Trophoblast cell (in vitro differentiated cells and primary cell): ENCODE measurements around the gene VPS41.

Experiments
- DNase-seq, 2 donors: peaks; one replicate each; pipeline ENCODE4 v3.0.0-alpha.2; 2016
- H2AFZ ChIP-seq: 2 replicates; pipeline ENCODE4 v1.6.1; 2013; ENCODE audit warnings: low read length, moderate library complexity, mild to moderate bottlenecking; ENCODE audit not compliant: insufficient read depth, poor library complexity
- H2AK5ac ChIP-seq: 2 replicates; pipeline ENCODE4 v1.6.1; 2013; ENCODE audit warnings: mild to moderate bottlenecking, low read length
- H2BK120ac ChIP-seq: 2 replicates; pipeline ENCODE4 v1.6.1; 2013; ENCODE audit warnings: low read length, mild to moderate bottlenecking, moderate library complexity; ENCODE audit not compliant: insufficient read depth, poor library complexity
- H2BK12ac ChIP-seq: 2 replicates; pipeline ENCODE4 v1.6.1; 2013; ENCODE audit warnings: mild to moderate bottlenecking, low read length, moderate library complexity
- H2BK5ac ChIP-seq: 2 replicates; pipeline ENCODE4 v1.6.1; 2013; ENCODE audit warnings: low read length, low read depth, moderate library complexity, mild to moderate bottlenecking; ENCODE audit not compliant: poor library complexity
- H3K14ac ChIP-seq: 2 replicates; pipeline ENCODE4 v1.6.1; 2013; ENCODE audit warnings: mild to moderate bottlenecking, low read length
- H3K18ac ChIP-seq: 2 replicates; pipeline ENCODE4 v1.6.1; 2013; ENCODE audit warnings: mild to moderate bottlenecking, low read length
- H3K23ac ChIP-seq: 2 replicates; pipeline ENCODE4 v1.6.1; 2013; ENCODE audit warnings: low read length
- H3K27ac ChIP-seq: 2 replicates; pipeline ENCODE4 v1.5.1; 2013; ENCODE audit warnings: low read depth, mild to moderate bottlenecking, inconsistent platforms, low read length, moderate library complexity
- H3K27me3 ChIP-seq: 2 replicates; pipeline ENCODE4 v1.6.1; 2013; ENCODE audit warnings: inconsistent platforms, mild to moderate bottlenecking, low read length, moderate library complexity; ENCODE audit not compliant: insufficient read depth
- H3K36me3 ChIP-seq, 2 experiments: 1 replicate in 1 of 2; 2 replicates in 1 of 2; pipeline ENCODE4 v1.6.1; 2013; ENCODE audit warnings: low read length in 2 of 2, mild to moderate bottlenecking in 2 of 2, moderate library complexity in 1 of 2; ENCODE audit not compliant: insufficient read depth in 2 of 2, control insufficient read depth in 1 of 2
- H3K4ac ChIP-seq: 2 replicates; pipeline ENCODE4 v1.6.1; 2013; ENCODE audit warnings: low read depth, mild to moderate bottlenecking, low read length, moderate library complexity
- H3K4me1 ChIP-seq, 2 experiments: 1 replicate in 1 of 2; 2 replicates in 1 of 2; pipeline ENCODE4 v1.6.1; 2013; ENCODE audit warnings: low read length in 2 of 2, mild to moderate bottlenecking in 2 of 2, moderate library complexity in 1 of 2; ENCODE audit not compliant: insufficient read depth in 2 of 2, control insufficient read depth in 1 of 2
- H3K4me2 ChIP-seq: 2 replicates; pipeline ENCODE4 v1.6.1; 2013; ENCODE audit warnings: inconsistent platforms, mild to moderate bottlenecking, low read length, moderate library complexity
- H3K4me3 ChIP-seq: 2 replicates; pipeline ENCODE4 v1.5.1; 2013; ENCODE audit warnings: mild to moderate bottlenecking, low read depth, low read length, inconsistent platforms
- H3K79me1 ChIP-seq: one replicate; pipeline ENCODE4 v1.6.1; 2013; ENCODE audit warnings: low read length
- H3K79me2 ChIP-seq: 2 replicates; pipeline ENCODE4 v1.6.1; 2013; ENCODE audit warnings: low read length, mild to moderate bottlenecking; ENCODE audit not compliant: control insufficient read depth, insufficient read depth, poor library complexity
- H3K9ac ChIP-seq: 2 replicates; pipeline ENCODE4 v1.6.1; 2013; ENCODE audit warnings: mild to moderate bottlenecking, low read length
- H3K9me3 ChIP-seq: 2 replicates; pipeline ENCODE4 v1.6.1; 2013; ENCODE audit warnings: low read depth, mild to moderate bottlenecking, control low read depth, inconsistent platforms, low read length; ENCODE audit not compliant: insufficient read depth
- H4K12ac ChIP-seq: 2 replicates; pipeline ENCODE4 v1.6.1; 2013; ENCODE audit warnings: low read depth, mild to moderate bottlenecking, low read length, moderate library complexity
- H4K8ac ChIP-seq: 2 replicates; pipeline ENCODE4 v1.6.1; 2013; ENCODE audit warnings: low read depth, mild to moderate bottlenecking, low read length, moderate library complexity
- H4K91ac ChIP-seq: one replicate; pipeline ENCODE4 v1.6.1; 2013; ENCODE audit warnings: low read depth, mild to moderate bottlenecking, low read length, moderate library complexity
- WGBS: extraction: QIAGEN DNeasy Blood & Tissue Kit; methylation state at CpG from one replicate; pipeline ENCODE4 v1.1.7; 2013; ENCODE audit warnings: missing lambda C conversion rate; ENCODE audit not compliant: insufficient read length, insufficient coverage; ENCODE audit errors: extremely low coverage; 5-methylcytosine and 5-hydroxymethylcytosine counted together

VPS41 gene

DNA sequence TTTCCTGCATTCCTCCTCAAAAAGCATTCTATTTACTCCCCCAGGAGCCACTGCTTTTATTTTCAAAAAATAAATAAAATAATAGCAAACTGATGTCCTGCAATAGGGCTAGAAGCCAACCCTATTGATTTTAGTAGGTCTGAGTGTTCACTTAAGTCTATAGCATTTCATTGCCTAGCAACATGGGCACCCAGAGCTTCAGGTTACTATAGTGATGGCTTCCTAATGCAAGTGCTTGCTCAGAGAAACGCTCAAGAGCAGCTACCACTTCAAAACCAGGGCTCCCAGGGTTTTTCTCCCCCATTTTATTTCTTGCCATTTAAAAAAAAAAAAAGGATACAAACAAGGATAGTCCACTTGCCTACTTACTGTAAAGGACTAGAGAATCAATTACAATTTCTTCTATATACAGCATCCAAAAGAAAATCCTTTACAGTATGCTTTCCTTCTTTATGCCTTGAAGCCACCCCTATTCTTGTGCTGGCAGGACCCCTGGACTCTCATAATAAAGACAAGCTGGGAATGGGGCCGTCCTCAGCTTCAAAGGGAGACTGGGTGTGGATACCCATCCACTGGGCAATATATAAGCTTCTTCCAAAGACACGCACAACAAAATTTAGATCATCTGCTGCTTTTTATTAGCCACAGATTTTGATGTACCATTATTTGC, 133.3 kb downstream of the VPS41 start:
- H3K4me1 ChIP-seq, result no peaks in the 10 kb centered on the region
- no peaks in the 10 kb centered on the region for H3K27me3 ChIP-seq
- H3K18ac ChIP-seq, result no peak overlapping the region
- no peak overlapping the region for H2BK120ac ChIP-seq
- no peak overlapping the region for H3K4me3 ChIP-seq
- no peak overlapping the region for H2AFZ ChIP-seq
- no peak overlapping the region for H2BK12ac ChIP-seq
- no peak overlapping the region for H3K4ac ChIP-seq
- no peaks in the 10 kb centered on the region for H3K79me1 ChIP-seq
- H3K27ac ChIP-seq, result no peak overlapping the region
- H3K36me3 ChIP-seq, result peaks cover 0 to 3% of the 10 kb centered on the region in 2 experiments
- H3K79me2 ChIP-seq, result no peaks in the 10 kb centered on the region
- no peak overlapping the region for H3K4me2 ChIP-seq
- no peak overlapping the region for H2AK5ac ChIP-seq
- no peak overlapping the region for H3K9ac ChIP-seq
- H3K23ac ChIP-seq, result no peak overlapping the region
- no peak overlapping the region for H4K12ac ChIP-seq
- no peak overlapping the region for H2BK5ac ChIP-seq
- no peak overlapping the region for H3K14ac ChIP-seq
- no CpG with 5 or more reads among the region's 3 CpGs for WGBS
- H3K9me3 ChIP-seq, result no peaks in the 10 kb centered on the region
- no peak overlapping the region for H4K8ac ChIP-seq
- DNase-seq, result no peak
- H4K91ac ChIP-seq, result no peak overlapping the region

DNA sequence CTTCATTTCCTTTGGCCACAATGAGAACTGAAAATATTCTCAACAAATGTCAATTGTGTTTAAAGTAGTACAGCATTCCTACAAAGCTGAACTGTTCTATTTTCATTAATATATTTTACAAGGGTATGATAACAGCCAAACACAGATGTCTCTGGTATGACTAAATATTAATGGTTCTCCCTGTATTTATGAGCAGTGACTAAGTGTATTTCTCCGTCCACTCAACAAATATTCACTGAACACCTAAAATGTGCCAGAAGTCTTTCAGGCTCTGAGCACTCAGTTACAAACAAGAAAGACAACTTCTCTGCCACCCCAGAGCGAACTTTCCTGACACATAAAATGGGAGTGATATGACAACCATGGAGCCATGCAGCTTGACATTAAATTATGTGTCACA, 135.6 kb downstream of the VPS41 start:
- no peak overlapping the region for H3K4me3 ChIP-seq
- H3K23ac ChIP-seq, result no peak overlapping the region
- H3K27ac ChIP-seq, result no peak overlapping the region
- no CpG with 5 or more reads among the region's 2 CpGs for WGBS
- no peak overlapping the region for H3K4me2 ChIP-seq
- H4K8ac ChIP-seq, result no peak overlapping the region
- H2AK5ac ChIP-seq, result no peak overlapping the region
- H3K79me2 ChIP-seq, result no peaks in the 10 kb centered on the region
- no peak overlapping the region for H3K14ac ChIP-seq
- no peak overlapping the region for H3K9ac ChIP-seq
- no peaks in the 10 kb centered on the region for H3K9me3 ChIP-seq
- H3K4me1 ChIP-seq, result no peaks in the 10 kb centered on the region
- H2AFZ ChIP-seq, result no peak overlapping the region
- H3K36me3 ChIP-seq, result peaks cover 0 to 3% of the 10 kb centered on the region in 2 experiments
- H3K79me1 ChIP-seq, result no peaks in the 10 kb centered on the region
- no peak overlapping the region for H3K18ac ChIP-seq
- H3K4ac ChIP-seq, result no peak overlapping the region
- no peak for DNase-seq
- no peak overlapping the region for H4K12ac ChIP-seq
- no peak overlapping the region for H2BK5ac ChIP-seq
- no peaks in the 10 kb centered on the region for H3K27me3 ChIP-seq
- H2BK120ac ChIP-seq, result no peak overlapping the region
- no peak overlapping the region for H4K91ac ChIP-seq
- no peak overlapping the region for H2BK12ac ChIP-seq

DNA sequence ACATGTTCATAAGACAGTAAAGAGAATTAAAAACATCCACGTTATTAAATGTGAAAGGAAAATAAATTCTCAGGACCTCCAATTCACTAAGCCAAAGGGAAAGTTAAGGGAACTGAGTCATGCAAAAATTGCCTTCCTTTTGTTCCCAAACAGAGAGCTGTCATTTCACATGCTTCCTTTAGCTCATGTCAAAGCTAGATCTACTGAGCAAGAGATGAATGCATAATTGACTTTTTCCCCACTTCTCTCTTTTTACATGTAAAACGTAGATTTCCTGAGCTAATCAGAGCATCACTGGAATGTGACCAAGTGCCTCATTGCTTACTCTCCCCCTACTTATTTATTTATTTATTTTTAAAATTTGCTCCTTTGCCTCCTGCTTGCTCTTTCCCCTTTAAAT, 148.8 kb downstream of the VPS41 start:
- no peak overlapping the region for H4K12ac ChIP-seq
- no peak overlapping the region for H3K4ac ChIP-seq
- no peak overlapping the region for H3K27ac ChIP-seq
- H2AFZ ChIP-seq, result no peak overlapping the region
- no CpG with 5 or more reads among the region's 2 CpGs for WGBS
- no peaks in the 10 kb centered on the region for H3K79me2 ChIP-seq
- H3K4me3 ChIP-seq, result no peak overlapping the region
- H2BK5ac ChIP-seq, result no peak overlapping the region
- no peaks in the 10 kb centered on the region for H3K27me3 ChIP-seq
- no peak overlapping the region for H2AK5ac ChIP-seq
- H3K9me3 ChIP-seq, result no peaks in the 10 kb centered on the region
- H3K9ac ChIP-seq, result no peak overlapping the region
- no peak overlapping the region for H4K8ac ChIP-seq
- peaks cover 1 to 4% of the 10 kb centered on the region in 2 experiments for H3K36me3 ChIP-seq
- H2BK120ac ChIP-seq, result no peak overlapping the region
- no peaks in the 10 kb centered on the region for H3K4me1 ChIP-seq
- H3K4me2 ChIP-seq, result no peak overlapping the region
- H3K79me1 ChIP-seq, result no peaks in the 10 kb centered on the region
- H2BK12ac ChIP-seq, result no peak overlapping the region
- no peak overlapping the region for H3K18ac ChIP-seq
- H3K23ac ChIP-seq, result no peak overlapping the region
- no peak for DNase-seq
- no peak overlapping the region for H3K14ac ChIP-seq
- H4K91ac ChIP-seq, result no peak overlapping the region

DNA sequence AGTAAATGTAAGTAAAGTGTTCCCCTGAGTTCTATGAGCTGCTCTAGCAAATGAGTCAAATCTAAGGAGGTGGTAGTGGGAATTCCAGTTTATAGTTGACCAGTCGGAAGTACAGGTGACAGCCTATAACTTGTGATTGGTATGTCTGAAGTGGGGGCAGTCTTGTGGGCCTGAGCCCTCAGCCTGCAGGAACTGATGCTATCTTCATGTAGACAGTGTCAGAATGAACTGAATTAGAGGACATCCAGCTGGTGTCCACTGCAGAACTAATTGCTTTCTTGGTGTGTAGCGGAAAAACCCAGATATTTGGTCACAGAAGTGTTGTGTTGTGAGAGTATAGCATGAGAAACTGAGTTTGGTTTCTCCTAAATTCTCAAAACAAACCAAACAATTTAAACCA, 150.0 kb downstream of the VPS41 start:
- no peaks in the 10 kb centered on the region for H3K9me3 ChIP-seq

More for the DNA sequence above, 150.0 kb downstream of the VPS41 start:
- Histone ChIP-seq H2BK12ac (no peak overlapping the region), H2BK120ac (no peak overlapping the region), H2BK5ac (no peak overlapping the region), H3K4ac (no peak overlapping the region), H4K8ac (no peak overlapping the region), H3K18ac (no peak overlapping the region), H3K14ac (no peak overlapping the region), H3K36me3 (peaks cover 1 to 2% of the 10 kb centered on the region in 2 experiments), H4K12ac (no peak overlapping the region), H2AK5ac (no peak overlapping the region), H3K9ac (no peak overlapping the region), H2AFZ (no peak overlapping the region), H3K23ac (no peak overlapping the region), H3K27ac (no peak overlapping the region), H3K4me1 (no peaks in the 10 kb centered on the region), H3K4me3 (no peak overlapping the region), H4K91ac (no peak overlapping the region), H3K4me2 (no peak overlapping the region), H3K79me2 (no peaks in the 10 kb centered on the region), H3K79me1 (no peaks in the 10 kb centered on the region), H3K27me3 (no peaks in the 10 kb centered on the region)
- DNase-seq, result no peak
- no CpG with 5 or more reads among the region's 2 CpGs for WGBS
